H1 (cell line): Measurements from ENCODE around the gene MIEN1. TPM values are rescaled to one million over a fixed set of nuclear protein-coding genes. Genes with fewer than 3 reads are reported as not detected.

Source experiments
- ATF2 ChIP-seq: IDR thresholded peaks from 2 replicates; pipeline ENCODE4 v1.6.1; 2012; ENCODE audit warnings: low read length, inconsistent platforms
- BCL11A ChIP-seq, 2 experiments: IDR thresholded peaks; one replicate each; pipeline ENCODE4 v1.6.1; 2011; ENCODE audit warnings: low read depth in 2 of 2, low read length in 2 of 2, mild to moderate bottlenecking in 2 of 2
- BRCA1 ChIP-seq: IDR thresholded peaks from 2 replicates; pipeline ENCODE4 v1.6.1; 2012; ENCODE audit warnings: low read depth, low read length, improper control_type of control experiment
- CEBPB ChIP-seq: IDR thresholded peaks from 2 replicates; pipeline ENCODE4 v1.6.1; 2012; ENCODE audit warnings: low read depth, low read length
- CREB1 ChIP-seq: IDR thresholded peaks from 2 replicates; pipeline ENCODE4 v1.6.1; 2012; ENCODE audit warnings: inconsistent platforms
- EGR1 ChIP-seq: IDR thresholded peaks from 2 replicates; pipeline ENCODE4 v1.6.1; 2011; ENCODE audit warnings: low read depth, low read length, borderline replicate concordance
- HDAC2 ChIP-seq, 2 experiments: fragments of 300-600 bp in 1 of 2; sonication (generic) in 1 of 2; IDR thresholded peaks; 2 replicates each; pipeline ENCODE4 v1.6.1; 2011 to 2012; ENCODE audit warnings: low read depth in 2 of 2, low read length in 2 of 2, mild to moderate bottlenecking in 2 of 2, moderate library complexity in 2 of 2, borderline replicate concordance in 1 of 2, inconsistent platforms in 1 of 2
- JUN ChIP-seq: IDR thresholded peaks from 2 replicates; pipeline ENCODE4 v1.6.1; 2011; ENCODE audit warnings: low read depth, mild to moderate bottlenecking, improper control_type of control experiment, low read length
- JUND ChIP-seq: IDR thresholded peaks from 2 replicates; pipeline ENCODE4 v1.6.1; 2011; ENCODE audit warnings: mild to moderate bottlenecking, improper control_type of control experiment, low read length
- KDM1A ChIP-seq: fragments of 200-600, 300-600 bp; sonication (generic); IDR thresholded peaks from 2 replicates; pipeline ENCODE4 v1.7.1; 2016; ENCODE audit warnings: mild to moderate bottlenecking, low read length, borderline replicate concordance
- KDM5A ChIP-seq: fragments of 200-600 bp; IDR thresholded peaks from 2 replicates; pipeline ENCODE4 v1.7.1; 2012; ENCODE audit warnings: mild to moderate bottlenecking, low read length, inconsistent platforms, mixed read lengths
- MAFK ChIP-seq: IDR thresholded peaks from 2 replicates; pipeline ENCODE4 v1.6.1; 2012; ENCODE audit warnings: low read depth, mild to moderate bottlenecking, improper control_type of control experiment, low read length
- MAX ChIP-seq: IDR thresholded peaks from 2 replicates; pipeline ENCODE4 v1.6.1; 2012; ENCODE audit warnings: inconsistent platforms
- NANOG ChIP-seq: IDR thresholded peaks from 2 replicates; pipeline ENCODE4 v1.6.1; 2011; ENCODE audit warnings: low read length, low read depth, mild to moderate bottlenecking, inconsistent platforms; ENCODE audit not compliant: insufficient read depth, poor library complexity, severe bottlenecking
- RBBP5 ChIP-seq: IDR thresholded peaks from 2 replicates; pipeline ENCODE4 v1.7.1; 2012; ENCODE audit warnings: low read depth, mild to moderate bottlenecking, inconsistent platforms, low read length, moderate library complexity, borderline replicate concordance
- RNF2 ChIP-seq: fragments of 200-900, 300-1000 bp; sonication (generic); IDR thresholded peaks from 2 replicates; pipeline ENCODE4 v1.7.1; 2016; ENCODE audit warnings: borderline replicate concordance, low read depth, mild to moderate bottlenecking, antibody characterized with exemption, low read length; ENCODE audit not compliant: poor library complexity, severe bottlenecking; ENCODE audit errors: missing control alignments
- SIX5 ChIP-seq: IDR thresholded peaks from 2 replicates; pipeline ENCODE4 v1.6.1; 2011; ENCODE audit warnings: mild to moderate bottlenecking, low read depth, low read length
- SUZ12 ChIP-seq: fragments of 200-600 bp; sonication (generic); IDR thresholded peaks from 2 replicates; pipeline ENCODE4 v1.6.1; 2012; ENCODE audit warnings: mild to moderate bottlenecking, inconsistent platforms, low read length, moderate library complexity, mixed read lengths
- TAF1 ChIP-seq: IDR thresholded peaks from 2 replicates; pipeline ENCODE4 v1.6.1; 2011; ENCODE audit warnings: mild to moderate bottlenecking, low read depth, low read length
- TCF12 ChIP-seq: IDR thresholded peaks from 2 replicates; pipeline ENCODE4 v1.6.1; 2011; ENCODE audit warnings: low read depth, mild to moderate bottlenecking, low read length
- YY1 ChIP-seq: IDR thresholded peaks from 2 replicates; pipeline ENCODE4 v1.6.1; 2011; ENCODE audit warnings: low read depth, mild to moderate bottlenecking, low read length
- ZNF274 ChIP-seq: IDR thresholded peaks from 2 replicates; pipeline ENCODE4 v1.7.0; 2012; ENCODE audit warnings: low read length, borderline replicate concordance; ENCODE audit errors: extremely low read depth
- polyA plus RNA-seq, 7 experiments: library from polyadenylated mRNA; depleted of rRNA in 3 of 7; stranded (reverse) in 5 of 7; unstranded in 2 of 7; fragments of >200 nt in 5 of 7; fragments of 200-250 nt in 2 of 7; gene quantifications; 1 replicate in 5 of 7; 2 replicates in 1 of 7; 4 replicates in 1 of 7; pipeline versions ENCODE4 v1.2.1 to v1.2.3, GENCODE V29; 2011 to 2013; ENCODE audit warnings: missing spikeins in 2 of 7, mixed read lengths in 2 of 7
- total RNA-seq: library from RNA; stranded (reverse); fragmentation: NEBNext Ultra II Directional; extraction: Animal tissue kit (Norgen Biotek cat#: 25700); gene quantifications from 2 replicates; pipeline ENCODE4 v1.2.1, GENCODE V29; 2021

MIEN1 gene
- total and polyA plus RNA-seq, 2 of the 8 experiments (the other 6 are each of a cell fraction or from before 2014, with no cell fraction given), result 29.6 to 54.9 TPM

- no peak for TF ChIP-seq ATF2
- no peak for TF ChIP-seq HDAC2 (IDR thresholded peaks at IDR 0.05; ENCODE audit: borderline replicate concordance in 1 of 2, low read depth in 2 of 2, low read length in 2 of 2)
- TF ChIP-seq JUN, result no peak
- no peak for TF ChIP-seq TAF1
- no peak for TF ChIP-seq BCL11A (IDR thresholded peaks at IDR 0.05; ENCODE audit: low read depth in 2 of 2, low read length in 2 of 2)
- TF ChIP-seq MAX, result no peak
- no peak for TF ChIP-seq KDM5A
- no peak for TF ChIP-seq TCF12
- TF ChIP-seq ZNF274, result no peak
- no peak for TF ChIP-seq CEBPB
- TF ChIP-seq RBBP5, result 0 out of 2 replicates have a peak, but pooled peaks have one; percentile 59
- no peak for TF ChIP-seq MAFK
- TF ChIP-seq KDM1A, result no peak
- TF ChIP-seq EGR1, result no peak
- TF ChIP-seq SIX5, result no peak
- TF ChIP-seq SUZ12, result no peak
- no peak for TF ChIP-seq RNF2
- TF ChIP-seq NANOG, result no peak
- no peak for TF ChIP-seq CREB1
- TF ChIP-seq JUND, result no peak
- no peak for TF ChIP-seq YY1
- no peak for TF ChIP-seq BRCA1
Observed at GRCh38 chr17:39700148-39700987, 30.0 kb downstream of the MIEN1 start (continued).
